Stimulated activated CD8-positive, alpha-beta memory T cell treated with anti-CD3 and anti-CD28 coated beads, Interleukin-12 subunit alpha, Interleukin-12 subunit beta, amount 100 ng/mL, for 4 hours (primary cell): ENCODE results near the gene AKAP13.
"Not testable (repeated sequence)": the region's sequence is repeated elsewhere in the genome, so short reads cannot be mapped to it uniquely, and the experiment has no call there.

Source experiments
- DNase-seq: peaks from one replicate; pipeline ENCODE4 v3.0.0-alpha.2; 2020; ENCODE audit warnings: low read depth

AKAP13 gene

DNA sequence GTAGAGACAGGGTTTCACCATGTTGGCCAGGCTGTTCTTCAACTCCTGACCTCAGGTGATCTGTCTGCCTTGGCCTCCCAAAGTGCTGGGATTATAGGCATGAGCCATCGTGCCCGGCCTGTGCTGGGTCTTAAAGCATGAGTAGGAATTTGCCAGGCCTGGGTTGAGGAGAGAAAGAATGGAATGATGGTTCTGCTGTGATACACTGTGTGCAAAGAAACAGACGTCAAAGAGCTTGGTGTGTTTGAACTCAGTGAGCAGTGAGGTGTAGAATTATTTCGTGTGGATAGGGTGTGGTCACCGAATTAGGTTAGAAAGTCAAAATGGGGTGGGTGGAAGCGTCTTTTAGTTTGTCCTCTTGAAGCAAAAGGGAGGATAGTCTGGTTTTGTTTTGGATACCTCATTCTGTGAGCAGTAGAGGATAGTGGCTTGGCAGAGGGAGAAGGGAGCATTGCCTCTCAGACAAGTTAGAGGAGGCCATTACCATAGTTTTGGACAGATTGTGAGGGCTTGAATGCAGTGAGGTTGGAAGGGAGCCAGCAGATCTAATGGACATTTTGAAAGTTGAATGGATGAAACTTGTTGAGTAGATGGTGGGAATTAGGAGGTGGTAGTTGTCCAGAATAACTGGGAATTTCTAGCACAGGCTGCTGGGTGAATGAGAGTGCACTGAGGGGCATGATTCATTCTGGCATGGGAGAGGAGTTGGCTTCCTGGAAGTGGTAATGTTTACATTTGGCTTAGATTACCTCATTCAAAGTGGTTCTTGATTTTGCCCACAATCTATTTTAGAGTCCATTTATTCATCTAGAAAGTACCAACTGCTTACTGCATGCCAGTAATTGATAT lies 27.2 kb downstream of the AKAP13 start:
- DNase-seq: no peak

GRCh38 chr15:85408270-85408746 lies 27.9 kb downstream of the AKAP13 start:
- DNase-seq: no peak

- no peak for DNase-seq
Measured at GRCh38 chr15:85412066-85412465, 31.7 kb downstream of the AKAP13 start.

- peak; percentile 50 for DNase-seq
Measured at GRCh38 chr15:85412956-85413854, 32.8 kb downstream of the AKAP13 start.

DNA sequence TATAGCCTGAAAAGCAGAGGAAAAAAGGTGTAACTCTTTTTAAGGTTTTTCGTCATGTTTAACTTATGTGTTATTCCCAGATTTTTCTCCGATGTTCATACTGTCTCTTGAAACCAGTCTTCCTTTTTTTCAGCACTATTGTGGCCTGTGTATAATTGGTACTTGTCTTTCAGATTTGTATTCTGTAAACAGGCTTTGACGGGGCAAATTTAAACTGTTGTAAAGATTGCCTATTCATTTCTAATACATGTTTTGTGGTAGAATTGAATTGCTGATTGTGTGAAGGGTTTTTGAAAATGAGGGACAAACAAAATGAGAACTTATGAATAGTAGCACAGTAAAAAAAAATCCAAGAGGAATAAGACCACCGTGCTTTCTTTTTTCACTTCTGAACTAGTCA lies 33.6 kb downstream of the AKAP13 start:
- no peak for DNase-seq

DNA sequence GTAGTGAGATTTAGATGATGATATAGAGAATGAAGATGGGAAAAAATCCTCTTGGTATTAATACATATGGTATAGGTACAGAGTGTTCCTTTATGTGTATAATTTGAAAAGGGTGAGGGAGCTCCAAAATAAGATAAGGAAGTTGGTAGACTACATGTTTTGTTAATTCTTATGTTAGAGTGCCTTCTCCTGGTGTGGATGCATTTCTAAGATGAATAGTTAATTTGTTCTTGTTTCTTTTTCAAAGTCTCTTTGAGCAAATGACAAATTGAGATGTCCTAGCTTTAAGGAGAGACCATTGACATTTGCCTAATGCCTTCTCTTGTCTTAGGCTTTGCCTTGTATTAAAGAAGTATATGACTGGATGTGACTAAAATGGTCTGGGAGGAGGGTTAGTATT lies 34.1 kb downstream of the AKAP13 start:
- no peak for DNase-seq

- no peak for DNase-seq
Measured at GRCh38 chr15:85414991-85415390, 34.6 kb downstream of the AKAP13 start.

DNA sequence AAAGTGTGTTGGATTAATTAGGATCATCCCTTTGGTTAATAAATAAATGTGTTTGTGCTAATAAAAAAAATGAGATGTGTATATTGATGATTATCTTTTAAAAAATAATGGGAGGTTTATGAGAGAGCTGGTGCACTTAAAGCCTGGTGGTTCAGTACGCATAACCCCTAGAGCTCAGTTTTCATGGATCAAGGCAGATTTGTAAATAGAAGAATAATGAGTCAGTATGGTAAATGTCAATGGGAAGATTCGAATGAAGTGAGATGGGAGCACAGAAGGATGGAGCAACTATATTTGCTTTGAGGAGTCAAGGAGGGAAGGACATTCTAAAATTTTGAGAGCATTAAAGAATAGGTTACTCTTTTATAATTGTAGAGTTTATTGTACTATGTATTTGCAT lies 35.4 kb downstream of the AKAP13 start:
- DNase-seq: no peak

- DNase-seq: no peak
Measured at GRCh38 chr15:85417276-85417675, 36.9 kb downstream of the AKAP13 start.

- no peak for DNase-seq
Measured at GRCh38 chr15:85419161-85419560, 38.8 kb downstream of the AKAP13 start.

- DNase-seq: no peak
Measured at GRCh38 chr15:85421116-85421925, 40.9 kb downstream of the AKAP13 start.

DNA sequence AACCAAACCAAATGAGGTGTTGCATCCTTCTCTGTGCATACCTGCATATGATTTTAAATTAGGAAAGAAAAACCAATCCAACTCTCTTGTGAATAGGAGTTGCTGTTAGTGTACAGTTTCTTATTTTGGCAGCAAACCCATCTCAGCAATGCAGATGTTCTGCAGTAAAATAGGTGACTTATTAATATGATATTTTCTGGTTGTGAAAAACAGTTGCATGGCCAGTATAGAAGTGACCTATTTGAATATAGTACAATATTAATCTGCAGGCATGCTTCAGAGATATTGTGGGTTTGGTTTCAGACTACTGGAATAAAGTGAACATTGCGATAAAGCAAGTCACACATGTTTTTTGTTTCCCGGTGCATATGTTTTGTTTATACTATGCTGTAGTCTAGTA lies 42.2 kb downstream of the AKAP13 start:
- no peak for DNase-seq

DNA sequence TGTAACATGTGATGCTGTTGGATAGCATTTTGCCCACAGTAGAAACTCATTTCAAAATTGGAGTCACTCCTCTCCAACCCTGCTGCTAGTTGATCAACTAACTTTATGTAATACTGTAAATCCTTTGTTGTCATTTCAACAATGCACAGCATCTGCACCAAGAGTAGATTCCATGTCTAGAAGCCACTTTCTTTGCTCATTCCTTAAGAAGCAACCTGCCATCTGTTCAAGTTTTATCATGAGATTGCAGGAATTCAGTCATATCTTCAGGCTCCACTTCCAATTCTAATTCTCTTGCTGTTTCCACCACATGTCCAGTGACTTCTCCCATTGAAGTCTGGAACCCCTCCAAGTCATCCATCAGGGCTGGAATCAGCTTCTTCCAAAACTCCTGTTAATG lies 42.9 kb downstream of the AKAP13 start:
- DNase-seq: no peak

- no peak for DNase-seq
Measured at GRCh38 chr15:85424154-85424553, 43.8 kb downstream of the AKAP13 start.

GRCh38 chr15:85426481-85426880 lies 46.1 kb downstream of the AKAP13 start:
- no peak for DNase-seq

- no peak for DNase-seq
Measured at GRCh38 chr15:85427286-85428028, 47.1 kb downstream of the AKAP13 start.

- no peak for DNase-seq
Measured at GRCh38 chr15:85429522-85429921, 49.1 kb downstream of the AKAP13 start.

DNA sequence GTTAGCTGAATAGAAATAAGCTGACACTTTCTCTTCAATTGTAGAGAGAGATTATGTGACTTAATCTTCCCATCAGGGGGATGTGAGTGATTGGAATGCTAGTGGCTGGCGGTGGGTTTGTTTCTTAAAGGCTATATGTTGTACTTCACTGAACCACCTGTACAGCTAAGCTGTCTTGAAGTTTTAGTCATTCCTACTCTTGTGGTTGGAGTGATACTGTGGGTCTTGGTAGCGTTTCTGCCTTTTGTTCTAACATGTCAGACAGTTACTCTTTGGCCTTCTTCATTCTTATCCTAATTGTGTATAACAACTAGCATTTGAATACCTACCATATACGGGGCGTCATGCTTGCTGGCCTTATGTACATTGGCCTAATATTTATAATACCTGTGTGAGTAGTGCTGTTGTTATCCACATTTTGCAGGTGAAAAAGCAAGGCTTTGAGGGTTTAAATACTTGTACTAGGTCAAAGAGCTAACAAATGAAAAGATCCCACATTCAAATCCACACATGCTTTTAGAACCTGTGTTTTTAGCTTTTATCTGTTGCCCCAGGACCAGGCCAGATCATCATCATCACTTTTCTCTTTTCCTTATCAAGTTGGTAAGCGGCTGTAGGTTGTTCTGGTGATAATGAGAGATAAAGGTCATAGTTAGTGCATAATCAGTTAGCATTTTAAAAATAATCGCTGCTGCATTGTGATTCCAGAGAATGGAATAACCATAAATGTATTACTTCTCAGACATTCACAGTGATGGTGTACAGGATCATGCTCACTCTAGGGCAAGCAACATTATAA lies 50.2 kb downstream of the AKAP13 start:
- DNase-seq: no peak

DNA sequence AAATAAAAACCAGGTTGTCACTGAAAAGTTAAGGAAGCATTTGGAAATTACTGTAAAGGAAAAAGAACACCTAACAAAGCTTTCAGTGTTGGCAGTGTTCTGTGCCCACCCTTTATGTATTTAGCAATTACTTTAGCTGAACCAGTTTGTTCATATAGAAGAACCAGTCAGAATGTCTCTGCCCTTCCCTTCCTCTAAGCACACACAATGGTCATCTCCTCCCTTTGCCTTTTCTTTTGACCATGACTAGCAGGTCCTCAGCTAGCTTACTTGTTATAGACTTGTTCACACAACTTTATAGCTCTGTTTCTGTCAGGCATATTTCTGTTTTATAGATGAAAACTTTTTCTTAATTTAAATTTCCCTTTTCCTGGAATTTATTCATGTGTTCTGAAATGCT lies 59.6 kb downstream of the AKAP13 start:
- no peak for DNase-seq

GRCh38 chr15:85440451-85440850 lies 60.0 kb downstream of the AKAP13 start:
- no peak for DNase-seq

- not testable (repeated sequence) for DNase-seq
Measured at GRCh38 chr15:85441854-85442253, 61.5 kb downstream of the AKAP13 start.
